ENCODE results near the gene SLC25A23. TPM values are rescaled to one million over a fixed set of nuclear protein-coding genes. Genes with fewer than 3 reads are reported as not detected.

The SLC25A23 gene
- total and polyA plus RNA-seq, 2 of the 8 experiments (the other 6 are each of a cell fraction or from before 2014, with no cell fraction given), result 18.0 to 48.1 TPM

GRCh38 chr19:6406401-6406800 lies 53.2 kb downstream of the SLC25A23 start:
- Histone ChIP-seq H4K8ac (ENCODE audit: extremely low read depth, insufficient read depth, low read length) (no peak overlapping the region), H3K18ac (ENCODE audit: extremely low read depth, low read length) (no peak overlapping the region), H2BK12ac (ENCODE audit: low read depth, low read length) (no peak overlapping the region), H3K23me2 (ENCODE audit: low read depth, low read length) (no peaks in the 10 kb centered on the region), H3K14ac (ENCODE audit: insufficient read length) (no peak overlapping the region), H3K4me2 (ENCODE audit: insufficient read depth in 1 of 2, low read depth in 2 of 2, low read length in 2 of 2) (no peak overlapping the region), H4K5ac (ENCODE audit: insufficient read length, low read depth, low read length) (no peak overlapping the region), H3K9ac (replicated peaks in 1 of 4; ENCODE audit: extremely low read depth in 1 of 4, low read depth in 3 of 4, low read length in 3 of 4) (no peak overlapping the region), H3K27me3 (replicated peaks in 1 of 4; ENCODE audit: control insufficient read depth in 3 of 4, extremely low read depth in 1 of 4, insufficient read depth in 3 of 4, low read length in 3 of 4) (no peaks in the 10 kb centered on the region), H3K27ac (ENCODE audit: low read depth, low read length) (no peak overlapping the region), H3K23ac (ENCODE audit: insufficient read length) (no peak overlapping the region), H2AK5ac (ENCODE audit: low read depth, low read length) (no peak overlapping the region), H2BK20ac (ENCODE audit: low read length) (no peak overlapping the region), H2AFZ (ENCODE audit: low read length) (no peak overlapping the region), H4K91ac (replicated peaks; ENCODE audit: insufficient read length, low read length) (no peak overlapping the region), H3K4ac (replicated peaks; ENCODE audit: insufficient read length, low read depth, low read length) (no peak overlapping the region), H3K4me1 (replicated peaks in 1 of 4; ENCODE audit: control insufficient read depth in 3 of 4, insufficient read depth in 4 of 4, low read length in 3 of 4) (no peaks in the 10 kb centered on the region), H3K36me3 (ENCODE audit: control insufficient read depth in 2 of 4, insufficient read depth in 4 of 4, low read length in 3 of 4) (no peaks in the 10 kb centered on the region), H2BK15ac (ENCODE audit: low read length) (no peak overlapping the region), H3K56ac (replicated peaks; ENCODE audit: insufficient read length, low read depth, low read length) (no peak overlapping the region), H4K20me1 (replicated peaks in 1 of 2; ENCODE audit: control insufficient read depth in 1 of 2, insufficient read depth in 2 of 2, low read length in 2 of 2) (no peaks in the 10 kb centered on the region), H3K9me3 (ENCODE audit: insufficient read depth in 2 of 2, low read depth in 1 of 2, low read length in 1 of 2) (no peaks in the 10 kb centered on the region), H3K79me1 (ENCODE audit: low read depth, low read length) (no peaks in the 10 kb centered on the region), H3K4me3 (ENCODE audit: extremely low read depth in 1 of 4, insufficient read depth in 2 of 4, low read depth in 3 of 4, low read length in 4 of 4) (no peak overlapping the region), H2BK5ac (ENCODE audit: low read depth, low read length) (no peak overlapping the region), H3K79me2 (ENCODE audit: control insufficient read depth in 1 of 2, insufficient read depth in 2 of 2, low read length in 2 of 2) (no peaks in the 10 kb centered on the region), H2BK120ac (replicated peaks; ENCODE audit: low read depth, low read length) (no peak overlapping the region)
- ChIA-PET CTCF (ENCODE audit: partially characterized antibody) (interaction anchor here (0.6 kb wide), 3 partner anchors 32 to 242 kb away, joined by 3 read pairs; no protein-coding TSS in a partner anchor), POLR2A (ENCODE audit: partially characterized antibody) (no interaction called here)
- FAIRE-seq (no peak), DNase-seq (ENCODE audit: low read depth in 1 of 2, low spot score in 2 of 2) (no peak)
- WGBS, 2 experiments (ENCODE audit: extremely low coverage in 1 of 2, insufficient coverage in 1 of 2, insufficient read length in 1 of 2, insufficient replicate concordance in 2 of 2, low coverage in 1 of 2, low lambda C conversion rate in 2 of 2, missing lambda C conversion rate in 1 of 2), result 78% methylated on average over 5 of the region's 5 CpGs; no CpG with 5 or more reads in 1 of the 2 experiments
- TF ChIP-seq RNF2 (IDR thresholded peaks at IDR 0.05; ENCODE audit: borderline replicate concordance, low read depth, low read length, missing control alignments, poor library complexity, severe bottlenecking), result no peak
- TF ChIP-seq TBP (IDR thresholded peaks at IDR 0.05; ENCODE audit: low read depth, low read length), result no peak
- TF ChIP-seq RBBP5 (IDR thresholded peaks at IDR 0.05; ENCODE audit: borderline replicate concordance, low read depth, low read length), result no peak
- TF ChIP-seq KDM1A (IDR thresholded peaks at IDR 0.05; ENCODE audit: borderline replicate concordance, low read length), result no peak
- no peak for TF ChIP-seq CREB1 (IDR thresholded peaks at IDR 0.05)
- TF ChIP-seq MAX (IDR thresholded peaks at IDR 0.05), result no peak
- TF ChIP-seq EZH2 (IDR thresholded peaks at IDR 0.05; ENCODE audit: low read depth, low read length, severe bottlenecking), result no peak
- TF ChIP-seq TAF1 (IDR thresholded peaks at IDR 0.05; ENCODE audit: low read depth, low read length), result no peak
- no peak for TF ChIP-seq SRF (IDR thresholded peaks at IDR 0.05; ENCODE audit: low read depth, low read length)
- no peak for TF ChIP-seq BRCA1 (IDR thresholded peaks at IDR 0.05; ENCODE audit: low read depth, low read length)
- no peak for TF ChIP-seq HDAC6 (IDR thresholded peaks at IDR 0.05; ENCODE audit: low read depth, low read length)
- TF ChIP-seq SIRT6 (IDR thresholded peaks at IDR 0.05; ENCODE audit: low read length), result no peak
